ENCODE data around the gene SHANK1. TPM values are rescaled to one million over a fixed set of nuclear protein-coding genes. Genes with fewer than 3 reads are reported as not detected.
"Not testable (repeated sequence)": the region's sequence is repeated elsewhere in the genome, so short reads cannot be mapped to it uniquely, and the experiment has no call there.

The SHANK1 gene
- total and polyA plus RNA-seq, 2 of the 13 experiments (the other 11 are each of a cell fraction or from before 2014, with no cell fraction given) = not detected

DNA sequence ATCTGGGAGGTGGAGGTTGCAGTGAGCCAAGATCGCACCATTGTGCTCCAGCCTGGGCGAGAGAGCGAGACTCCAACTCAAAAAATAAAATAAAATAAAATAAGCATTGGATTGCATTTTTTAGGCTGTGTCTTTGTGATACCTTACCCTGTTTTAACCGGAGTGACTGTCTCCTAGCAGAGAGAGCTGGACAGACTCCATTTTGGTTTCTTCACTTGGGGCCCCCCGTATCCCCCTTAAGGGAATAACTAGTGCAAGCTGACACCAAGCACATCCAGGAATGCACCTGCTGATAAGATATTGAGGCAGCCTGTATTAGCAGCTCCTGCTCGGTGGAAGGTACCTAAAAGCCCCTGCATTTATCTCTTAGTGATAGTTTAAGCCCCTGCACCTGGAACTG lies 29.9 kb upstream of the SHANK1 start (continued):
- TF ChIP-seq, protein P1, sequence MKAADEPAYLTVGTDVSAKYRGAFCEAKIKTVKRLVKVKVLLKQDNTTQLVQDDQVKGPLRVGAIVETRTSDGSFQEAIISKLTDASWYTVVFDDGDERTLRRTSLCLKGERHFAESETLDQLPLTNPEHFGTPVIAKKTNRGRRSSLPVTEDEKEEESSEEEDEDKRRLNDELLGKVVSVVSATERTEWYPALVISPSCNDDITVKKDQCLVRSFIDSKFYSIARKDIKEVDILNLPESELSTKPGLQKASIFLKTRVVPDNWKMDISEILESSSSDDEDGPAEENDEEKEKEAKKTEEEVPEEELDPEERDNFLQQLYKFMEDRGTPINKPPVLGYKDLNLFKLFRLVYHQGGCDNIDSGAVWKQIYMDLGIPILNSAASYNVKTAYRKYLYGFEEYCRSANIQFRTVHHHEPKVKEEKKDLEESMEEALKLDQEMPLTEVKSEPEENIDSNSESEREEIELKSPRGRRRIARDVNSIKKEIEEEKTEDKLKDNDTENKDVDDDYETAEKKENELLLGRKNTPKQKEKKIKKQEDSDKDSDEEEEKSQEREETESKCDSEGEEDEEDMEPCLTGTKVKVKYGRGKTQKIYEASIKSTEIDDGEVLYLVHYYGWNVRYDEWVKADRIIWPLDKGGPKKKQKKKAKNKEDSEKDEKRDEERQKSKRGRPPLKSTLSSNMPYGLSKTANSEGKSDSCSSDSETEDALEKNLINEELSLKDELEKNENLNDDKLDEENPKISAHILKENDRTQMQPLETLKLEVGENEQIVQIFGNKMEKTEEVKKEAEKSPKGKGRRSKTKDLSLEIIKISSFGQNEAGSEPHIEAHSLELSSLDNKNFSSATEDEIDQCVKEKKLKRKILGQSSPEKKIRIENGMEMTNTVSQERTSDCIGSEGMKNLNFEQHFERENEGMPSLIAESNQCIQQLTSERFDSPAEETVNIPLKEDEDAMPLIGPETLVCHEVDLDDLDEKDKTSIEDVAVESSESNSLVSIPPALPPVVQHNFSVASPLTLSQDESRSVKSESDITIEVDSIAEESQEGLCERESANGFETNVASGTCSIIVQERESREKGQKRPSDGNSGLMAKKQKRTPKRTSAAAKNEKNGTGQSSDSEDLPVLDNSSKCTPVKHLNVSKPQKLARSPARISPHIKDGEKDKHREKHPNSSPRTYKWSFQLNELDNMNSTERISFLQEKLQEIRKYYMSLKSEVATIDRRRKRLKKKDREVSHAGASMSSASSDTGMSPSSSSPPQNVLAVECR (CRISPR knock-in tag; IDR thresholded peaks at IDR 0.05; ENCODE audit: borderline replicate concordance) = no peak
- TF ChIP-seq SMAD3 (CRISPR knock-in tag; IDR thresholded peaks at IDR 0.05) (no peak), TSC22D2 (CRISPR knock-in tag; IDR thresholded peaks at IDR 0.05; ENCODE audit: borderline replicate concordance) (no peak)
- TF ChIP-seq, protein P2, sequence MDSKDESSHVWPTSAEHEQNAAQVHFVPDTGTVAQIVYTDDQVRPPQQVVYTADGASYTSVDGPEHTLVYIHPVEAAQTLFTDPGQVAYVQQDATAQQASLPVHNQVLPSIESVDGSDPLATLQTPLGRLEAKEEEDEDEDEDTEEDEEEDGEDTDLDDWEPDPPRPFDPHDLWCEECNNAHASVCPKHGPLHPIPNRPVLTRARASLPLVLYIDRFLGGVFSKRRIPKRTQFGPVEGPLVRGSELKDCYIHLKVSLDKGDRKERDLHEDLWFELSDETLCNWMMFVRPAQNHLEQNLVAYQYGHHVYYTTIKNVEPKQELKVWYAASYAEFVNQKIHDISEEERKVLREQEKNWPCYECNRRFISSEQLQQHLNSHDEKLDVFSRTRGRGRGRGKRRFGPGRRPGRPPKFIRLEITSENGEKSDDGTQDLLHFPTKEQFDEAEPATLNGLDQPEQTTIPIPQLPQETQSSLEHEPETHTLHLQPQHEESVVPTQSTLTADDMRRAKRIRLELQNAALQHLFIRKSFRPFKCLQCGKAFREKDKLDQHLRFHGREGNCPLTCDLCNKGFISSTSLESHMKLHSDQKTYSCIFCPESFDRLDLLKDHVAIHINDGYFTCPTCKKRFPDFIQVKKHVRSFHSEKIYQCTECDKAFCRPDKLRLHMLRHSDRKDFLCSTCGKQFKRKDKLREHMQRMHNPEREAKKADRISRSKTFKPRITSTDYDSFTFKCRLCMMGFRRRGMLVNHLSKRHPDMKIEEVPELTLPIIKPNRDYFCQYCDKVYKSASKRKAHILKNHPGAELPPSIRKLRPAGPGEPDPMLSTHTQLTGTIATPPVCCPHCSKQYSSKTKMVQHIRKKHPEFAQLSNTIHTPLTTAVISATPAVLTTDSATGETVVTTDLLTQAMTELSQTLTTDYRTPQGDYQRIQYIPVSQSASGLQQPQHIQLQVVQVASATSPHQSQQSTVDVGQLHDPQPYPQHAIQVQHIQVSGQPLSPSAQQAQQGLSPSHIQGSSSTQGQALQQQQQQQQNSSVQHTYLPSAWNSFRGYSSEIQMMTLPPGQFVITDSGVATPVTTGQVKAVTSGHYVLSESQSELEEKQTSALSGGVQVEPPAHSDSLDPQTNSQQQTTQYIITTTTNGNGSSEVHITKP (CRISPR knock-in tag; IDR thresholded peaks at IDR 0.05; ENCODE audit: low read depth) = no peak

DNA sequence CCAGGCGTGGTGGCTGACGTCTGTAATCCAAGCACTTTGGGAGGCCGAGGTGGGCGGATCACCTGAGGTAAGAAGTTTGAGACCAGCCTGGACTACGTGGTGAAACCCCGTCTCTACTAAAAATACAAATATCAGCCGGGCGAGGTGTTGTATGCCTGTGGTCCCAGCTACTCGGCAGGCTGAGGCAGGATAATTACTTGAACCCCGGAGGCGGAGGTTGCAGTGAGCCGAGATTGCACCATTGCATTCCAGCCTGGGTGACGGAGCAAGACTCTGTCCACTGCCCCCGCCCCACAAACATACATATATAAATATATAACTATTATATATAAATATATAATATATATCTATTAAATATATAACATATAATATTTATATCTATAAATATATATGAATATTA lies 27.5 kb upstream of the SHANK1 start:
- H3K27me3 ChIP-seq (ENCODE audit: control insufficient read depth in 1 of 2, insufficient read depth in 2 of 2, low read length in 2 of 2); H3K4me3 ChIP-seq (replicated peaks in 1 of 3; ENCODE audit: insufficient read depth in 1 of 3, low read depth in 2 of 3, low read length in 3 of 3); intact Hi-C loops (cut with micrococcal nuclease; ENCODE audit: unreplicated experiment); H3K9ac ChIP-seq (ENCODE audit: insufficient read depth, low read depth, low read length); H3K79me2 ChIP-seq (ENCODE audit: insufficient read depth, low read length); ATAC-seq; H4K20me1 ChIP-seq (ENCODE audit: insufficient read depth, low read length); H3K27ac ChIP-seq (ENCODE audit: extremely low read length, insufficient read depth, low read length); DNase-seq (ENCODE audit: low spot score); POLR2A ChIA-PET; H3K9me3 ChIP-seq (ENCODE audit: low read length); H3K36me3 ChIP-seq (replicated peaks in 1 of 2; ENCODE audit: control insufficient read depth in 1 of 2, insufficient read depth in 2 of 2, low read length in 2 of 2); H3K4me1 ChIP-seq (ENCODE audit: insufficient read depth, low read length); H3K4me2 ChIP-seq (ENCODE audit: low read depth, low read length); FAIRE-seq; H2AFZ ChIP-seq (ENCODE audit: low read length); BruUV-seq (replicated peaks); CTCF ChIA-PET (ENCODE audit: low intra/inter-chr PET ratio, low total read pairs); in situ Hi-C loops (cut with HindIII; ENCODE audit: extremely low pct_ligation_motif_present, low pct_unique_long_range_greater_than_20kb): not testable (repeated sequence)
- WGBS (ENCODE audit: low lambda C conversion rate) = 56% methylated on average over 14 of the region's 14 CpGs

Measured in HepG2 (cell line).